Caco-2 (cell line): ENCODE results near the gene UMAD1. TPM values are rescaled to one million over a fixed set of nuclear protein-coding genes. Genes with fewer than 3 reads are reported as not detected.

ENCODE experiments used
- BruUV-seq: library from RNA; stranded (reverse); fragments of 400-500 nt; replicated peaks from 2 replicates; lab custom pipeline; 2021; lab: Mats Ljungman, UMichigan
- CTCF ChIA-PET: fragments of 300-600 bp; sonication (Branson Sonifier 250); formaldehyde crosslinking; loops from one replicate; lab custom pipeline; 2022; ENCODE audit warnings: antibody characterized with exemption; lab: Charles Lee
- POLR2A ChIA-PET: fragments of 300-600 bp; sonication (Branson Sonifier 250); formaldehyde crosslinking; loops from one replicate; lab custom pipeline; 2022; ENCODE audit warnings: antibody characterized with exemption; lab: Charles Lee
- DNase-seq, 2 experiments: peaks; one replicate each; pipeline versions ENCODE4 v3.0.0 to v3.0.0-alpha.2; 2020 to 2022
- H3K27me3 ChIP-seq: replicated peaks from 2 replicates; pipeline ENCODE4 v1.6.0; 2011; ENCODE audit warnings: low read length; ENCODE audit not compliant: control insufficient read depth, insufficient read depth
- H3K36me3 ChIP-seq: 2 replicates; pipeline ENCODE4 v1.5.1; 2011; ENCODE audit warnings: low read length; ENCODE audit not compliant: control insufficient read depth, insufficient read depth
- H3K4me1 ChIP-seq: fragments of 250-450 bp; sonication (Bioruptor Pico); 2 replicates; pipeline ENCODE4 v1.5.1; 2020; ENCODE audit warnings: mild to moderate bottlenecking
- H3K4me3 ChIP-seq: 2 replicates; pipeline ENCODE4 v1.5.1; 2011; ENCODE audit warnings: low read depth, mild to moderate bottlenecking, control low read depth, low read length
- H3K9me3 ChIP-seq: fragments of 250-450 bp; sonication (Bioruptor Pico); 2 replicates; pipeline ENCODE4 v1.5.1; 2020; ENCODE audit warnings: mild to moderate bottlenecking, moderate library complexity
- H3K27ac Mint-ChIP-seq: one replicate; pipeline ENCODE4 v1.8.0; 2022; ENCODE audit warnings: mixed read lengths; ENCODE audit not compliant: unreplicated experiment
- H3K27me3 Mint-ChIP-seq: one replicate; pipeline ENCODE4 v1.8.0; 2022; ENCODE audit warnings: mixed read lengths; ENCODE audit not compliant: insufficient read depth, unreplicated experiment
- H3K36me3 Mint-ChIP-seq: one replicate; pipeline ENCODE4 v1.8.0; 2022; ENCODE audit warnings: mild to moderate bottlenecking, mixed read lengths; ENCODE audit not compliant: insufficient read depth, unreplicated experiment
- H3K4me1 Mint-ChIP-seq: one replicate; pipeline ENCODE4 v1.8.0; 2022; ENCODE audit warnings: low read depth, mixed read lengths; ENCODE audit not compliant: unreplicated experiment
- H3K4me3 Mint-ChIP-seq: one replicate; pipeline ENCODE4 v1.8.0; 2022; ENCODE audit warnings: mild to moderate bottlenecking, moderate library complexity, mixed read lengths; ENCODE audit not compliant: unreplicated experiment
- H3K9me3 Mint-ChIP-seq: one replicate; pipeline ENCODE4 v1.8.0; 2022; ENCODE audit warnings: mixed read lengths; ENCODE audit not compliant: unreplicated experiment
- intact Hi-C: fragments of 100-400 bp; cut with micrococcal nuclease; formaldehyde crosslinking; loops from one replicate; pipeline ENCODE4 v1.10.0; 2022; ENCODE audit not compliant: unreplicated experiment
- total RNA-seq: library from RNA; stranded (reverse); gene quantifications from 2 replicates; pipeline ENCODE4 v1.2.3, GENCODE V29; 2022
- TF ChIP-seq, protein P1 (sequence below), 2 experiments: fragments of 200-600 bp in 1 of 2; IDR thresholded peaks; 1 replicate in 1 of 2; 2 replicates in 1 of 2; pipeline versions ENCODE4 v1.5.1 to v1.8.0; 2011 to 2022; ENCODE audit warnings: antibody characterized with exemption in 1 of 2, control low read depth in 1 of 2, inconsistent platforms in 1 of 2, low read depth in 1 of 2, low read length in 1 of 2, mild to moderate bottlenecking in 1 of 2, moderate library complexity in 1 of 2; ENCODE audit not compliant: insufficient read depth in 1 of 2, severe bottlenecking in 1 of 2, unreplicated experiment in 1 of 2

The UMAD1 gene
- total RNA-seq, 1 experiment from 2014 or later = 20.0 TPM

DNA sequence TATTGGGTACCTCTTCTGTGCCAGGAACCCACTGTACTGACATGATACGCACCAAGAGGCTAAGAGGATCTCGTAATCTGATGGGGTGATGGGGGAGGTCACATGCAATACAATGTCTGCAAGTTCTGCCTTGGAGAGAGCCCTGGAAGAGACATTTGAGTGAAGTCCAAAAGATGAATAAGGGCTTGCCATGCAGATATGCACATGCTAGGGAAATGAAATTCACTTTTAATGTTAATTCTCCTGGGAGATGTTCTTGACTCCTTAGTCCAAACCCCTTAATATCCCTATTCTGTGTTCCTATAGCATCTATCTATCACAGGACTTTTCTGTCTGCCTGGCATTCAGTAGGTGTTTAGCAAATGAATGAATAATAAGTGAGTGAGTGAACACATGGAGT, 274.0 kb downstream of the UMAD1 start:
- Histone ChIP-seq H3K4me1 (peaks cover 39% of the 10 kb centered on the region), H3K36me3 (no peaks in the 10 kb centered on the region), H3K9me3 (peaks cover 4% of the 10 kb centered on the region; the same call in 1 of the 2 replicates), H3K27me3 (no peaks in the 10 kb centered on the region), H3K4me3 (no peak overlapping the region)
- no TSS peak for BruUV-seq
- Mint-ChIP-seq H3K27ac (no peak overlapping the region), H3K9me3 (no peaks in the 10 kb centered on the region), H3K27me3 (no peaks in the 10 kb centered on the region), H3K4me3 (no peak overlapping the region), H3K36me3 (peaks cover 9% of the 10 kb centered on the region), H3K4me1 (peaks cover 18% of the 10 kb centered on the region)
- DNase-seq = no peak
- POLR2A ChIA-PET = no interaction called here
- TF ChIP-seq, protein P1, sequence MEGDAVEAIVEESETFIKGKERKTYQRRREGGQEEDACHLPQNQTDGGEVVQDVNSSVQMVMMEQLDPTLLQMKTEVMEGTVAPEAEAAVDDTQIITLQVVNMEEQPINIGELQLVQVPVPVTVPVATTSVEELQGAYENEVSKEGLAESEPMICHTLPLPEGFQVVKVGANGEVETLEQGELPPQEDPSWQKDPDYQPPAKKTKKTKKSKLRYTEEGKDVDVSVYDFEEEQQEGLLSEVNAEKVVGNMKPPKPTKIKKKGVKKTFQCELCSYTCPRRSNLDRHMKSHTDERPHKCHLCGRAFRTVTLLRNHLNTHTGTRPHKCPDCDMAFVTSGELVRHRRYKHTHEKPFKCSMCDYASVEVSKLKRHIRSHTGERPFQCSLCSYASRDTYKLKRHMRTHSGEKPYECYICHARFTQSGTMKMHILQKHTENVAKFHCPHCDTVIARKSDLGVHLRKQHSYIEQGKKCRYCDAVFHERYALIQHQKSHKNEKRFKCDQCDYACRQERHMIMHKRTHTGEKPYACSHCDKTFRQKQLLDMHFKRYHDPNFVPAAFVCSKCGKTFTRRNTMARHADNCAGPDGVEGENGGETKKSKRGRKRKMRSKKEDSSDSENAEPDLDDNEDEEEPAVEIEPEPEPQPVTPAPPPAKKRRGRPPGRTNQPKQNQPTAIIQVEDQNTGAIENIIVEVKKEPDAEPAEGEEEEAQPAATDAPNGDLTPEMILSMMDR (IDR thresholded peaks at IDR 0.05; ENCODE audit: insufficient read depth in 1 of 2, low read depth in 1 of 2, low read length in 1 of 2, severe bottlenecking in 1 of 2, unreplicated experiment in 1 of 2) = no peak
- CTCF ChIA-PET = no interaction called here
- intact Hi-C loops = loop anchor here (5.0 kb wide), 1 partner anchor 123 kb away; no protein-coding TSS in a partner anchor

- no peaks in the 10 kb centered on the region for H3K27me3 Mint-ChIP-seq
- DNase-seq = no peak
- peaks cover 18% of the 10 kb centered on the region for H3K4me1 Mint-ChIP-seq
- H3K36me3 ChIP-seq = no peaks in the 10 kb centered on the region
- POLR2A ChIA-PET = no interaction called here
- CTCF ChIA-PET = no interaction called here
- intact Hi-C loops = no loop called here
- TF ChIP-seq, protein P1 (IDR thresholded peaks at IDR 0.05; ENCODE audit: insufficient read depth in 1 of 2, low read depth in 1 of 2, low read length in 1 of 2, severe bottlenecking in 1 of 2, unreplicated experiment in 1 of 2) = no peak
- BruUV-seq = no TSS peak
- H3K36me3 Mint-ChIP-seq = peaks cover 9% of the 10 kb centered on the region
- H3K4me1 ChIP-seq = peaks cover 33% of the 10 kb centered on the region
- H3K27me3 ChIP-seq = no peaks in the 10 kb centered on the region
- H3K9me3 ChIP-seq = no peaks in the 10 kb centered on the region
- H3K4me3 Mint-ChIP-seq = no peak overlapping the region
- H3K27ac Mint-ChIP-seq = no peak overlapping the region
- no peaks in the 10 kb centered on the region for H3K9me3 Mint-ChIP-seq
- no peak overlapping the region for H3K4me3 ChIP-seq
These were observed 275.5 kb downstream of the UMAD1 start for GRCh38 chr7:7916064-7916463.

DNA sequence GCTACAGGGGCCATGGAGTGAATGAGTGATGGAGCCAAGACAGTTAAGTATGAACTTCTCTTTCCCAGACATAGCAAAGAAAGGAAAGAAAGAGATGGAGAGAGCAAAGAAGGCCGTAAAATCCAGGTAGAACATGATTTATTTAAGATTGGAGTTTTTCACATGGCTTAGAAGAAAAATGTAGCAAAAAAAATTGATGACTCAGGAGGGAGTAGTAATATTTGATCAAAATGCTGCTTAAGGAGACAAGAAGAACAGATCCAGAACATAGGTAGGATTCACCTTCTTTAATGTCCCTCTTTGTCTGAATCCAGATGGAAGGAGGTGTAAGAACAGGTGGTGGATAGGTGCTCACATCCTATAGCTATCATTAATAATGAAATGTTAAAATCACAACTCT, 277.0 kb downstream of the UMAD1 start:
- Mint-ChIP-seq H3K4me3 (no peak overlapping the region), H3K4me1 (peaks cover 17% of the 10 kb centered on the region), H3K9me3 (no peaks in the 10 kb centered on the region), H3K27ac (no peak overlapping the region), H3K27me3 (no peaks in the 10 kb centered on the region), H3K36me3 (no peaks in the 10 kb centered on the region)
- Histone ChIP-seq H3K36me3 (no peaks in the 10 kb centered on the region), H3K27me3 (no peaks in the 10 kb centered on the region), H3K4me3 (no peak overlapping the region), H3K4me1 (peaks cover 30% of the 10 kb centered on the region), H3K9me3 (no peaks in the 10 kb centered on the region)
- DNase-seq = no peak
- TF ChIP-seq, protein P1 (IDR thresholded peaks at IDR 0.05; ENCODE audit: insufficient read depth in 1 of 2, low read depth in 1 of 2, low read length in 1 of 2, severe bottlenecking in 1 of 2, unreplicated experiment in 1 of 2) = no peak
- intact Hi-C loops = no loop called here
- ChIA-PET POLR2A (no interaction called here), CTCF (no interaction called here)
- no TSS peak for BruUV-seq
